Hepatocyte (in vitro differentiated cells): ENCODE results near the gene LIMS3. TPM values are rescaled to one million over a fixed set of nuclear protein-coding genes. Genes with fewer than 3 reads are reported as not detected.
"Not testable (repeated sequence)": the region's sequence is repeated elsewhere in the genome, so short reads cannot be mapped to it uniquely, and the experiment has no call there.

Source experiments
- DNase-seq: peaks from one replicate; pipeline ENCODE4 v3.0.0-alpha.2; 2016; ENCODE audit warnings: low spot score
- H2AFZ ChIP-seq: fragments of 200-600 bp; sonication (generic); 2 replicates; pipeline ENCODE4 v1.6.0; 2016; ENCODE audit warnings: antibody characterized with exemption, mild to moderate bottlenecking
- H3K27ac ChIP-seq: fragments of 200-600 bp; sonication (generic); 2 replicates; pipeline ENCODE4 v1.5.1; 2016; ENCODE audit warnings: mild to moderate bottlenecking
- H3K27me3 ChIP-seq: fragments of 200-600 bp; sonication (generic); 2 replicates; pipeline ENCODE4 v1.6.1; 2016
- H3K36me3 ChIP-seq: fragments of 200-600 bp; sonication (generic); replicated peaks from 2 replicates; pipeline ENCODE4 v1.5.1; 2016; ENCODE audit warnings: low read depth; ENCODE audit not compliant: insufficient read depth
- H3K4me1 ChIP-seq: fragments of 200-600 bp; sonication (generic); 2 replicates; pipeline ENCODE4 v1.5.1; 2016; ENCODE audit warnings: mild to moderate bottlenecking, moderate library complexity; ENCODE audit not compliant: insufficient read depth
- H3K4me2 ChIP-seq: fragments of 200-600 bp; sonication (generic); 2 replicates; pipeline ENCODE4 v1.6.0; 2016
- H3K4me3 ChIP-seq: fragments of 200-600 bp; sonication (generic); 2 replicates; pipeline ENCODE4 v1.5.1; 2016; ENCODE audit warnings: mild to moderate bottlenecking
- H3K79me2 ChIP-seq: fragments of 200-600 bp; sonication (generic); 2 replicates; pipeline ENCODE4 v1.6.0; 2017; ENCODE audit warnings: mild to moderate bottlenecking
- H3K9me2 ChIP-seq: fragments of 200-600 bp; sonication (generic); replicated peaks from 2 replicates; pipeline ENCODE4 v1.6.0; 2017; ENCODE audit warnings: mild to moderate bottlenecking; ENCODE audit not compliant: insufficient read depth
- H3K9me3 ChIP-seq: fragments of 200-600 bp; sonication (generic); 2 replicates; pipeline ENCODE4 v1.5.1; 2016; ENCODE audit warnings: low read depth, mild to moderate bottlenecking
- H4K20me1 ChIP-seq: fragments of 200-600 bp; sonication (generic); 2 replicates; pipeline ENCODE4 v1.6.0; 2016; ENCODE audit warnings: mild to moderate bottlenecking; ENCODE audit not compliant: insufficient read depth, poor library complexity, severe bottlenecking
- WGBS: methylation state at CpG from one replicate; pipeline ENCODE4 v1.1.6; 2016; ENCODE audit warnings: low lambda C conversion rate; ENCODE audit errors: missing lambda C conversion rate; 5-methylcytosine and 5-hydroxymethylcytosine counted together
- polyA plus RNA-seq: library from polyadenylated mRNA; unstranded; fragments of >200 nt; fragmentation: Nextera tagmentation; extraction: Ambion mirVana; gene quantifications from 2 replicates; pipeline ENCODE4 v1.2.1, GENCODE V29; 2016
- total RNA-seq: library from RNA; depleted of rRNA; stranded (reverse); fragments of >200 nt; gene quantifications from 2 replicates; pipeline ENCODE4 v1.2.3, GENCODE V29; 2014

The LIMS3 gene
- total and polyA plus RNA-seq, 2 experiments from 2014 or later = 0.60 to 5.5 TPM

DNA sequence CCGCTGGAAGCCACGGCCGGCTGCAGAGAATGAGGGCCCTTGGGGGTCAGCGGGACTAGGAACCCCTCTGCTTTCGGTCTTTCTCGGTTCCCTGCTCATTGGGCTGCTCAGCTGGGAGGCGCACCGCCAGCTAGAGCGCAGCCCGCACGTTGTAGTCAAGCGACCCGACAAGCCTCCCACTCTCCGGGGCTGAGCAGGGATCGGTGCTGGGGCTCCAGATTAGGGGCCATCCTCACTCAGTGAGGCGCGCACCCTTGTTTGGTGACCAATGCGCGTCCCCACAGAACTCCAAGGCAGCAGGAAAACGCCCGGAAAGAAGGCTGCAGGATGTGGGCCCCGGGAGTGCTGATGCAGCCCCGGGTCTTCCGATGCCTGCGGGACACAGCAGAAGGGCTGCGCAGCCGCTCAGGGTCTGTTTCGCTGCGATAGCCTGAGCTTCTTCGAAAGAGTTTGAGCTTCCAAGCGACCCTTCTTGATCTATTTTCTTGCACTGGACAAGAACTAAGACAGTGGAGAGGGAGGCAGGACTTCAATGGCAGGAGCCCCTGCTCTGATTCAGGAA is 49.6 kb downstream of the LIMS3 start:
- H3K4me2 ChIP-seq, H3K36me3 ChIP-seq, H3K27me3 ChIP-seq, H3K9me2 ChIP-seq, H3K27ac ChIP-seq, H3K9me3 ChIP-seq, H3K4me1 ChIP-seq, H3K79me2 ChIP-seq, H2AFZ ChIP-seq, H3K4me3 ChIP-seq, DNase-seq, H4K20me1 ChIP-seq: not testable (repeated sequence)
- WGBS = no CpG with 5 or more reads among the region's 31 CpGs

DNA sequence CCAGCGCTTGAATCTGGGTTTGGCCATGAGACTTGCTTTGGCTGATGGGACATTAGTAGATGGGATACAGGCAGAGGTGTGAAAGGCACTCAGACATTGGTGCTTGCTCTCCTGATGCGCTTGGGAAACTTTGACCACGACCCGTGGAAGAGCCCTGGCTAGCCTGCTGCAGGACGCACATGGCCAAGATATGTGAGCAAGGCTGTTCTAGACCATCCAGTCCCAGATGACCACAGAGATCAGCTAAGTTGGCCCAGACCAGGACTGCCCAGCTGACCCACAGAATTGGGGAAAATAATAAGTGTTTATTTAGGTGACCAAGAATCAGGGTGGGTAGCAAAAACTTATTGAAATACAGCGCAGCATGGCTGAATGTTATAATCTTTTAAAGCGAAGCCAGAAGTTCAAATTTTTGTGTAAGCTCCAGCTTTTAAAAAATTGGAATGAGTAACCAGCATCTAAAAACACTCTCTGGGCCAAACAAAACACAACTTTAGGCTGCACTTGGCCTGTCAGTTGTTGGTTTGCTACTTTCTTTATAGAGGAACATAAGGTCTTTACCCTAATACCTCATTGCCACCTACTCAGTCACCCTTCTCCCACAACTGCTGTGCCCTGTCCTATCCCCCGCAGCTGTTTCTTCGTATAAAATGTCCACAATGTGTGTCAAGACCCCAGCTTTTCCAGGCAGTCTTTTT is 51.8 kb downstream of the LIMS3 start:
- not testable (repeated sequence) for H3K27ac ChIP-seq, DNase-seq, H2AFZ ChIP-seq, H3K36me3 ChIP-seq, H4K20me1 ChIP-seq, H3K9me2 ChIP-seq, H3K9me3 ChIP-seq, H3K4me3 ChIP-seq, H3K4me1 ChIP-seq, H3K27me3 ChIP-seq, H3K4me2 ChIP-seq, H3K79me2 ChIP-seq
- no CpG with 5 or more reads among the region's 9 CpGs for WGBS

DNA sequence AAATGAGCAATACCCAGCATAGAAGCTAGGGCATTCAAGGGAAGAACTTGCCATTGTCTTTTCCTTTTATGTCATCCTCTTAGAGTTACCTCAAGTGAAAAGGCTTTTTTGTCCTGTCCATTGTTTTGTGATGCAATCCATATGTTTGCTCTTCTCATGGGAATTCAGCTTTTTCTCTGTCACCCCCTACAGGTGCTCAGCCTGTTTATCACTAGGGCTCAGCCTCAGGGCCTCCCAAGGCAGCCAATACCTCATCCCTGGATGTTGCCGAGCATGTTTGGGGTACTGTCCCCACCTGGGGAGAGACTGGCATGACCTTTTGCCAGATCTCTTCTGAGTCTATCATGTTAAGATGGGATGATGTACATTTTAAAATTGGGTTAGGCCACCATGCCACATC is 65.5 kb downstream of the LIMS3 start:
- not testable (repeated sequence) for H3K4me1 ChIP-seq, H3K27ac ChIP-seq, H3K9me3 ChIP-seq, H3K36me3 ChIP-seq, H3K4me2 ChIP-seq, H3K79me2 ChIP-seq, H3K9me2 ChIP-seq, H3K4me3 ChIP-seq, H2AFZ ChIP-seq, H4K20me1 ChIP-seq, H3K27me3 ChIP-seq, DNase-seq
- no CpG with 5 or more reads among the region's 1 CpG for WGBS

DNA sequence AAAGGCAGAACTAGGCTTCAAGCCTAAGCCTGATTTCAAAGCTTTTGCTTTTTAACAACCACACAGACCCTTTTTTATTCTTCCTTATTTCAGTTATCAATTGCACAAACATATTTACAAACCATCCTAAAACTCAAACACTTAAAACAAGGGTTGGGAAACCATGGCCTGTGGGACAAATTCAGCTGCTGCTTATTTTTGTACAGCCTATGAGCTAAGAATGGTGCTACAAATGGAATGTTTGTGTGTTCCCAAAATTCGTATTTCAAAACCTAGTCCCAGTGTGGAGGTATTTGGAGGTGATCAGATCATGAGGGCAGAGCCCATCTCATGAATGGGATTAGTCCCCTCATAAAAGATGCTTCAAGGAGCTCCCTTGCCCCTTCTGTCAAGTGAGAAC is 67.0 kb downstream of the LIMS3 start:
- not testable (repeated sequence) for H3K9me2 ChIP-seq, H3K9me3 ChIP-seq, H3K27ac ChIP-seq, DNase-seq, H2AFZ ChIP-seq, H4K20me1 ChIP-seq, H3K4me2 ChIP-seq, H3K27me3 ChIP-seq, H3K36me3 ChIP-seq, H3K4me1 ChIP-seq, H3K4me3 ChIP-seq, H3K79me2 ChIP-seq
- WGBS = no CpG with 5 or more reads among the region's 1 CpG

DNA sequence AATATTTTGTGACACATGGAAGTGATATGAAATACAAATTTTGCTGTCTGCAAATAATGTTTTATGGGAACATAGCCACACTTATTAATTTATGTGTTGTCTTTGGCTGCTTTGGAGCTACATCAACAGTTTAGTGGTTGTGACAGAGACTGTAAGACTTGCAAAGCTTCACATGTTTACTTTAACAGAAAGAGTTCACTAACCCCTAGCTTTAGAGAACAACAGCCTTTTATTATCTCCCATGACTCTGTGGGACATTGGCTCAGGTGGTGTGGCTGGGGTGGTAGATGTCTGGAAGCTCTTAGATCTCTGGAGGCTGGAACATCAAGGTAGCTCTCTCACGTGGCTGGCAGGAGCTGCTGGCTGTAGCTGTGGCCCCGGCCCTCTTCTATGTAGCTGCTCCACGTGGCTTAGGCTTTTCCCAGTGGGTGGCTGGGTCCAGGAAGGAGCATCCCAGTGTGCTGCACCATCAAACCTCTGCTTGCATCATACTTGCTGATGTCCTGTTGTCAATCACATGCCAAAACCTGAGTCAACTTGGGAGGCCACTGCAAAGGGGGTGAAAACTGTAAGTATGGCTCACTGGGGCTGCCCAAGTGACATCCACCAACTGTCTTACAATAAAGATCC is 67.7 kb downstream of the LIMS3 start:
- WGBS = no CpG with 5 or more reads among the region's 3 CpGs
- not testable (repeated sequence) for H3K79me2 ChIP-seq, H3K27ac ChIP-seq, H3K4me3 ChIP-seq, H3K9me2 ChIP-seq, H3K4me1 ChIP-seq, H3K27me3 ChIP-seq, H4K20me1 ChIP-seq, H3K4me2 ChIP-seq, DNase-seq, H3K36me3 ChIP-seq, H3K9me3 ChIP-seq, H2AFZ ChIP-seq

DNA sequence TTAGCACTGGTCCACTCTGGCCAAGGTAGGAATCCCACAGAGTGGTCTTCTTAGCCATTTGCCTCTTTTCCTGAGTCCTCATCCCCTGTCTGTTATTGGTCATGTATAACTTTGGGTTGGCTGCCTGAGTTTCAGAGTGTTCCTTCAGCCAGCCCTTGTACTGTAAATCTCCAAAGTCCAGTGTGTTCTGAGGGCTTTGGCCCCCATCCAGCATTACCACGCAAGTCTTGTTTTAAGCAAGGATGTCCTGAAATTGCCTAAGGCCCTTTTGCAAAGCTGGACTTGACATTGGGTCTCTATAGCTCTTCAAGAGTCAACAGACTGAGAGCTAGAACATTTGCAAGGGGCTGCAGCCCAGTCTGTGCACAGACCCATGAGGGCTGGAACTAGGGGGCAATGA is 68.4 kb downstream of the LIMS3 start:
- not testable (repeated sequence) for H3K9me3 ChIP-seq, H3K27me3 ChIP-seq

DNA sequence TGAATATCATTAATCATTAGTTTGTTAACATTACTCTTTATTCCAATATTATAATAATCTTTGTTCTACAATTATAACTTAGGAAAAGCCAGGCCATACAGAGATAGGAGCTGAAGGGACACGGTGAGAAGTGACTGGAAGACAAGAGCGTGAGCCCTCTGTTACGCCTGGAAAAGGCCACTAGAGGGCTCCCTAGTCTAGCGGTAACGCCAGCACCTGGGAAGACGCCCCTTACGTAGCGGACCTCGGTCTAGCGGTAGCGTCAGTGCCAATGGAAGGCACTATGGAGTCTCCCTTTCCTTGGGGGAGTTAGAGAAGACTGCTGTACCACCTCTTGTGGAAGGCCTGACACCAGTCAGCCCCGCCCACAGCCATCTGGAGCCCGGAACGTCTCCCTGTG is 71.4 kb downstream of the LIMS3 start:
- not testable (repeated sequence) for H2AFZ ChIP-seq, H3K36me3 ChIP-seq, H3K4me3 ChIP-seq, H3K27ac ChIP-seq, H3K79me2 ChIP-seq, H3K9me2 ChIP-seq, H3K27me3 ChIP-seq, H3K9me3 ChIP-seq, DNase-seq, H4K20me1 ChIP-seq, H3K4me1 ChIP-seq, H3K4me2 ChIP-seq
- no CpG with 5 or more reads among the region's 14 CpGs for WGBS

More for the DNA sequence above, 68.4 kb downstream of the LIMS3 start:
- H3K27ac ChIP-seq, DNase-seq, H3K4me2 ChIP-seq, H3K4me3 ChIP-seq, H3K4me1 ChIP-seq, H3K36me3 ChIP-seq, H3K9me2 ChIP-seq, H2AFZ ChIP-seq, H3K79me2 ChIP-seq, H4K20me1 ChIP-seq: not testable (repeated sequence)
- WGBS = no CpG with 5 or more reads among the region's 1 CpG

DNA sequence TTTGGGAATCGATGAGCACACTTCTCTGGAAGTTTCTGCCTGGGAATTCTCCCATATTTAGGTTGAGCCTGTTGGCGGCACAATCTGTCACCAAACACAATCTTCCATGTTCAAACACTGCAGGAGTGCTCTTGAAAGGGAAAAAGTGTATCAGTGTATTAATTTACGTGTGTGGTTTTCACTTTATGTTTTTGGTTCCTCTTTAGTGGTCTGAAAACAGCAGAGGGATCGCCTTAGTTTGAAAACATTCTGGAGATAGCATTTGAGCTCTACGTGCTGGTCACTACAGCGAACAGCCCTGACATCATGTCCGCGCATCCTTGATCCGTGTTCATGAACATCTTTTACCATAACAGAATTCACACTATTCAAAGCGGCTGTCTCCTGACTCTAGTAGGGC is 73.2 kb downstream of the LIMS3 start:
- H3K4me3 ChIP-seq, H3K4me1 ChIP-seq, H3K9me3 ChIP-seq, H2AFZ ChIP-seq, H3K9me2 ChIP-seq, H3K27ac ChIP-seq, H4K20me1 ChIP-seq, H3K36me3 ChIP-seq, H3K27me3 ChIP-seq, H3K4me2 ChIP-seq, H3K79me2 ChIP-seq, DNase-seq: not testable (repeated sequence)
- no CpG with 5 or more reads among the region's 10 CpGs for WGBS
